HepG2 (cell line): ENCODE measurements around the gene STRN3.

ENCODE experiments used
- FOXA1 ChIP-seq, 2 experiments: fragments of 450-650 bp in 1 of 2; sonication (generic) in 1 of 2; formaldehyde crosslinking in 1 of 2; IDR thresholded peaks; 2 replicates each; pipeline versions ENCODE4 v1.4.0 to v1.6.1; 2016 to 2020; ENCODE audit warnings: missing genetic modification reagents in 1 of 2
- GABPA ChIP-seq, 2 experiments: IDR thresholded peaks; 2 replicates each; pipeline ENCODE4 v1.6.1; 2011 to 2016; ENCODE audit warnings: low read depth in 2 of 2, low read length in 1 of 2, missing biosample characterization in 1 of 2, missing genetic modification characterization in 1 of 2
- GPBP1L1 ChIP-seq: sonication (generic); formaldehyde crosslinking; IDR thresholded peaks from 2 replicates; pipeline ENCODE4 v1.5.0; 2020; ENCODE audit warnings: mild to moderate bottlenecking, missing genetic modification reagents
- KLF9 ChIP-seq: IDR thresholded peaks from 2 replicates; pipeline ENCODE4 v1.6.1; 2016; ENCODE audit warnings: low read depth
- LBX2 ChIP-seq: sonication (generic); formaldehyde crosslinking; IDR thresholded peaks from 2 replicates; pipeline ENCODE4 v1.5.0; 2020; ENCODE audit warnings: missing genetic modification reagents, mild to moderate bottlenecking, borderline replicate concordance
- NR3C1 ChIP-seq: sonication (generic); formaldehyde crosslinking; IDR thresholded peaks from 2 replicates; pipeline ENCODE4 v1.4.0; 2020; ENCODE audit warnings: missing genetic modification reagents
- RBAK ChIP-seq: sonication (generic); formaldehyde crosslinking; IDR thresholded peaks from 2 replicates; pipeline ENCODE4 v1.5.1; 2020; ENCODE audit warnings: mild to moderate bottlenecking, missing genetic modification reagents
- ZFP91 ChIP-seq: sonication (generic); formaldehyde crosslinking; IDR thresholded peaks from 2 replicates; pipeline ENCODE4 v1.9.0; 2022; ENCODE audit warnings: missing genetic modification reagents, mild to moderate bottlenecking, borderline replicate concordance
- ZNF44 ChIP-seq: sonication (generic); formaldehyde crosslinking; IDR thresholded peaks from 2 replicates; pipeline ENCODE4 v1.5.1; 2020; ENCODE audit warnings: mild to moderate bottlenecking, missing genetic modification reagents

- TF ChIP-seq GPBP1L1 (CRISPR knock-in tag) = no peak
- TF ChIP-seq GABPA (IDR thresholded peaks at IDR 0.05; ENCODE audit: low read depth, low read length) = no peak
- TF ChIP-seq GABPA (CRISPR knock-in tag; IDR thresholded peaks at IDR 0.05; ENCODE audit: low read depth) = no peak
- no peak for TF ChIP-seq RBAK (CRISPR knock-in tag)
- TF ChIP-seq FOXA1 (IDR thresholded peaks at IDR 0.05) = no peak
- TF ChIP-seq FOXA1 (CRISPR knock-in tag; IDR thresholded peaks at IDR 0.05) = no peak
- TF ChIP-seq LBX2 = no peak
- TF ChIP-seq NR3C1 (CRISPR knock-in tag) = no peak
- TF ChIP-seq ZNF44 (CRISPR knock-in tag) = no peak
- TF ChIP-seq KLF9 (CRISPR knock-in tag) = no peak
- no peak for TF ChIP-seq ZFP91 (CRISPR knock-in tag)
Measured at GRCh38 chr14:30869551-30870155, 156.5 kb downstream of the STRN3 start.
